Measurements from ENCODE around the gene SLFN14.
"Not testable (repeated sequence)": the region's sequence is repeated elsewhere in the genome, so short reads cannot be mapped to it uniquely, and the experiment has no call there.

Gene SLFN14

GRCh38 chr17:35519906-35520442 is 40.6 kb downstream of the SLFN14 start:
- no peak for DNase-seq

GRCh38 chr17:35519439-35519838 is 41.2 kb downstream of the SLFN14 start:
- peak; percentile 24 for DNase-seq

GRCh38 chr17:35518431-35518830 is 42.2 kb downstream of the SLFN14 start:
- not testable (repeated sequence) for DNase-seq

- no peak for DNase-seq
Observed at GRCh38 chr17:35515027-35515426, 45.6 kb downstream of the SLFN14 start.

GRCh38 chr17:35514564-35514963 is 46.1 kb downstream of the SLFN14 start:
- no peak for DNase-seq

Data from CD4-positive, alpha-beta T cell treated with Interleukin-21 for 1 hour (primary cell).